ENCODE measurements around the gene SLC25A1. TPM values are rescaled to one million over a fixed set of nuclear protein-coding genes. Genes with fewer than 3 reads are reported as not detected.

SLC25A1 gene
- total RNA-seq, 1 donor from 2014 or later: 26.6 TPM

- intact Hi-C loops (cut with DNase I): no loop called here
- ATAC-seq (ENCODE audit: poor library complexity): no peak
- DNase-seq: no peak
Measured at GRCh38 chr22:19130959-19131684, 47.4 kb downstream of the SLC25A1 start, which contains the start of gene TSSK2. TSSK2 (plus strand) TSS chr22:19131308; CDS start chr22:19131400, 92 bp downstream.

GRCh38 chr22:19129871-19130270 lies 48.7 kb downstream of the SLC25A1 start:
- DNase-seq (no peak), ATAC-seq (ENCODE audit: poor library complexity) (no peak)
- intact Hi-C loops (cut with DNase I): no loop called here

GRCh38 chr22:19128946-19129727 lies 49.4 kb downstream of the SLC25A1 start:
- DNase-seq (peak; percentile 13), ATAC-seq (ENCODE audit: poor library complexity) (no peak)
- intact Hi-C loops (cut with DNase I): no loop called here

GRCh38 chr22:19128009-19128401 lies 50.5 kb downstream of the SLC25A1 start:
- ATAC-seq (ENCODE audit: poor library complexity): no peak
- DNase-seq: peak; percentile 3
- intact Hi-C loops (cut with DNase I): no loop called here

GRCh38 chr22:19127329-19128008 lies 51.1 kb downstream of the SLC25A1 start:
- intact Hi-C loops (cut with DNase I): no loop called here
- DNase-seq: peak; percentile 22
- no peak for ATAC-seq (ENCODE audit: poor library complexity)

- DNase-seq (peak; percentile 16), ATAC-seq (ENCODE audit: poor library complexity) (no peak)
- intact Hi-C loops (cut with DNase I): no loop called here
Measured at GRCh38 chr22:19126309-19127273, 51.9 kb downstream of the SLC25A1 start.

Other genes with a start within 250 kb of the SLC25A1 start
- 11.9 TPM for gene PRODH, start 242.4 kb downstream of the SLC25A1 start, total RNA-seq
- 29.7 TPM for gene DGCR2, start 56.3 kb downstream of the SLC25A1 start, total RNA-seq
- gene TSSK2, start 47.4 kb downstream of the SLC25A1 start, total RNA-seq: not detected
- gene ESS2, start 34.1 kb downstream of the SLC25A1 start, total RNA-seq: 6.7 TPM
- not detected for gene GSC2, start 28.4 kb downstream of the SLC25A1 start, total RNA-seq
- 9.6 TPM for gene CLTCL1, start 113.0 kb upstream of the SLC25A1 start, total RNA-seq

Measured in Right ventricle myocardium superior (tissue), 1 donor.